DOHH2 (cell line): ENCODE results near the gene GLRX3.
"Not testable (repeated sequence)": the region's sequence is repeated elsewhere in the genome, so short reads cannot be mapped to it uniquely, and the experiment has no call there.

Source experiments
- H3F3A ChIP-seq: fragments of 200-600 bp; sonication (generic), shearing (Covaris generic); 2 replicates; pipeline ENCODE4 v1.6.0; 2016; ENCODE audit warnings: antibody characterized with exemption, mild to moderate bottlenecking; ENCODE audit not compliant: control insufficient read depth, insufficient read depth
- H3K27ac ChIP-seq: fragments of 200-600 bp; sonication (generic); 2 replicates; pipeline ENCODE4 v1.5.1; 2014; ENCODE audit warnings: low read depth, mild to moderate bottlenecking, low read length, moderate library complexity
- H3K27me3 ChIP-seq: fragments of 200-600 bp; sonication (generic); 2 replicates; pipeline ENCODE4 v1.6.1; 2014; ENCODE audit warnings: mild to moderate bottlenecking, low read length, mixed read lengths; ENCODE audit not compliant: control insufficient read depth
- H3K36me3 ChIP-seq: fragments of 200-600 bp; sonication (generic); 2 replicates; pipeline ENCODE4 v1.6.1; 2014; ENCODE audit warnings: mild to moderate bottlenecking, low read length, moderate library complexity, mixed read lengths; ENCODE audit not compliant: control insufficient read depth
- H3K4me1 ChIP-seq: fragments of 200-600 bp; sonication (generic); 2 replicates; pipeline ENCODE4 v1.6.1; 2014; ENCODE audit warnings: mild to moderate bottlenecking, low read length, mixed read lengths; ENCODE audit not compliant: control insufficient read depth
- H3K4me2 ChIP-seq: fragments of 200-600 bp; sonication (generic); 2 replicates; pipeline ENCODE4 v1.6.0; 2014; ENCODE audit warnings: mild to moderate bottlenecking, low read length, moderate library complexity
- H3K4me3 ChIP-seq: fragments of 200-600 bp; sonication (generic); 2 replicates; pipeline ENCODE4 v1.5.1; 2014; ENCODE audit warnings: mild to moderate bottlenecking, low read length, mixed read lengths
- H3K79me2 ChIP-seq: fragments of 200-600 bp; sonication (generic); 2 replicates; pipeline ENCODE4 v1.6.1; 2014; ENCODE audit warnings: mild to moderate bottlenecking, low read length, mixed read lengths; ENCODE audit not compliant: control insufficient read depth
- H3K9me2 ChIP-seq: fragments of 200-600 bp; sonication (generic); replicated peaks from 2 replicates; pipeline ENCODE4 v1.6.1; 2014; ENCODE audit warnings: mild to moderate bottlenecking, low read length, mixed read lengths; ENCODE audit not compliant: control insufficient read depth
- H3K9me3 ChIP-seq: fragments of 200-600 bp; sonication (generic); 2 replicates; pipeline ENCODE4 v1.6.1; 2014; ENCODE audit warnings: antibody characterized with exemption, low read length, mixed read lengths; ENCODE audit not compliant: control insufficient read depth, insufficient read depth
- H4K20me1 ChIP-seq: fragments of 200-600 bp; sonication (generic); 2 replicates; pipeline ENCODE4 v1.6.0; 2014; ENCODE audit warnings: low read depth, mild to moderate bottlenecking, antibody characterized with exemption, low read length, moderate library complexity; ENCODE audit not compliant: control insufficient read depth, insufficient read depth
- EZH2phosphoT487 ChIP-seq: fragments of 200-600 bp; sonication (generic); IDR thresholded peaks from 2 replicates; pipeline ENCODE4 v1.6.1; 2017; ENCODE audit warnings: borderline replicate concordance, mild to moderate bottlenecking, antibody characterized with exemption, low read length, moderate library complexity, mixed read lengths
- TF ChIP-seq, protein P1 (sequence below): fragments of 200-600 bp; sonication (generic); IDR thresholded peaks from one replicate; pipeline ENCODE4 v1.5.1; 2014; ENCODE audit warnings: antibody characterized with exemption, mild to moderate bottlenecking, low read depth, low read length; ENCODE audit not compliant: poor library complexity, severe bottlenecking

Gene GLRX3

DNA sequence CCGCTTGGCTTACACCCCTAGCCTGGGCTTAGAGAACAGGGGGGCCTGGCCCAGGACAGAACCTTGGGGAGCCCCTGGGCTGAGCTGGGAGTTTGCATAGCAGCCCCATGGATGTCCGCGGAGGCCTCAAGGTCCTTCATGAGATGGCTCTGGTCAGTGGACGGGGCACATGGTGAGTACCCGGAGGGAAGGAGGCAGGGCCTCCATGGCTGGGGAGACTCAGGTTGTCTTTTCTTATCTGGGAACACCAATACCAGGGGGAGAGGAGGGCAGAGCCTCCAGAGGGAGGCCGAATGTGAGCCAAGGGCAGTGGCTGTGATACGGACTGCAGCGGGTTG lies 64.8 kb downstream of the GLRX3 start:
- Histone ChIP-seq H3K79me2 (no peaks in the 10 kb centered on the region), H3K27me3 (no peaks in the 10 kb centered on the region), H3K4me3 (no peak overlapping the region), H3K9me3 (no peaks in the 10 kb centered on the region), H3K9me2 (no peaks in the 10 kb centered on the region), H3K36me3 (no peaks in the 10 kb centered on the region), H3K4me1 (no peaks in the 10 kb centered on the region), H3F3A (no peaks in the 10 kb centered on the region), H4K20me1 (no peaks in the 10 kb centered on the region), H3K4me2 (no peak overlapping the region), H3K27ac (no peak overlapping the region)
- no peak for TF ChIP-seq EZH2phosphoT487
- TF ChIP-seq, protein P1, sequence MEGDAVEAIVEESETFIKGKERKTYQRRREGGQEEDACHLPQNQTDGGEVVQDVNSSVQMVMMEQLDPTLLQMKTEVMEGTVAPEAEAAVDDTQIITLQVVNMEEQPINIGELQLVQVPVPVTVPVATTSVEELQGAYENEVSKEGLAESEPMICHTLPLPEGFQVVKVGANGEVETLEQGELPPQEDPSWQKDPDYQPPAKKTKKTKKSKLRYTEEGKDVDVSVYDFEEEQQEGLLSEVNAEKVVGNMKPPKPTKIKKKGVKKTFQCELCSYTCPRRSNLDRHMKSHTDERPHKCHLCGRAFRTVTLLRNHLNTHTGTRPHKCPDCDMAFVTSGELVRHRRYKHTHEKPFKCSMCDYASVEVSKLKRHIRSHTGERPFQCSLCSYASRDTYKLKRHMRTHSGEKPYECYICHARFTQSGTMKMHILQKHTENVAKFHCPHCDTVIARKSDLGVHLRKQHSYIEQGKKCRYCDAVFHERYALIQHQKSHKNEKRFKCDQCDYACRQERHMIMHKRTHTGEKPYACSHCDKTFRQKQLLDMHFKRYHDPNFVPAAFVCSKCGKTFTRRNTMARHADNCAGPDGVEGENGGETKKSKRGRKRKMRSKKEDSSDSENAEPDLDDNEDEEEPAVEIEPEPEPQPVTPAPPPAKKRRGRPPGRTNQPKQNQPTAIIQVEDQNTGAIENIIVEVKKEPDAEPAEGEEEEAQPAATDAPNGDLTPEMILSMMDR, result no peak

DNA sequence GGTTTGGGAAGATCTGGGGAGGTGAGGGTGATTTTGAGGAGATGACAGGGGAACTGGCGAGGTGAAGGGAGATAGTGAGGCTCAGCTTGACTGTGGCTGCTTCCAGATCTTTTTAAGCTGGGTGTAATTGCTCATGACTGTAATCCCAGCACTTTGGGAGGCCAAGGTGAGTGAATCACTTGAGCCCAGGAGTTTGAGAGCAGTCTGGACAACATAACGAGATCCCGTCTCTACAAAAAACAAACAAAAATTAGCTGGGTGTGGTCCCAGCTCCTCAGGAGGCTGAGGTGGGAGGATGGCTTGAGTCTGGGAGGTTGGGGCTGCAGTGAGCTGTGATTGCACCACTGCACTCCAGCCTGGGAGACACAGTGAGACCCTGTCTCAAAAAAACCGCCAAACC lies 66.0 kb downstream of the GLRX3 start:
- H3K4me2 ChIP-seq, H3K9me2 ChIP-seq, H3K27ac ChIP-seq, H3K9me3 ChIP-seq, H3K4me3 ChIP-seq, H3K4me1 ChIP-seq, H3F3A ChIP-seq, H3K79me2 ChIP-seq, H3K27me3 ChIP-seq, H3K36me3 ChIP-seq, H4K20me1 ChIP-seq: not testable (repeated sequence)

- H3K9me2 ChIP-seq, result no peaks in the 10 kb centered on the region
- H3K9me3 ChIP-seq, result no peaks in the 10 kb centered on the region
- TF ChIP-seq, protein P1, result no peak
- TF ChIP-seq EZH2phosphoT487, result no peak
- no peaks in the 10 kb centered on the region for H4K20me1 ChIP-seq
- no peak overlapping the region for H3K4me3 ChIP-seq
- no peaks in the 10 kb centered on the region for H3K27me3 ChIP-seq
- H3K79me2 ChIP-seq, result no peaks in the 10 kb centered on the region
- H3F3A ChIP-seq, result no peaks in the 10 kb centered on the region
- no peaks in the 10 kb centered on the region for H3K4me1 ChIP-seq
- H3K4me2 ChIP-seq, result no peak overlapping the region
- H3K27ac ChIP-seq, result no peak overlapping the region
- no peaks in the 10 kb centered on the region for H3K36me3 ChIP-seq
Observed at GRCh38 chr10:130202984-130203621, 66.9 kb downstream of the GLRX3 start.

DNA sequence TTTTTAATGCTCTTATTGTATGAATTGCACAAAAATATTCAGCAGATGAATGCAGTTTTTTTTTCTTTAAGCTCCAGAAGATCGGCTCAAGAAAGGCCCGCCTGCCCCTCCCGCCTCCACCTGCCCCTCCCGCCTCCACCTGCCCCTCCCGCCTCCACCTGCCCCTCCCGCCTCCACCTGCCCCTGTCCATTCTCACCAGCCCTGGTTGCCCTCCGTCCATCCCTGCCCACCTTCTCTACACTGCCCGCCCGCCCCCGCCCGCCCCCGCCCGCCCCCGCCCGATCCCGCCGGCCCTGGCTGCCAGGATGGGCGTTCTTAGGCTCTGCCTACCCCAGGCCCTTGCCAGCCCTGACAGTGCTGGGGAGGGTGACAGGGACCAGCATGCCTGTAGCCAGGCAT lies 67.4 kb downstream of the GLRX3 start:
- Histone ChIP-seq H3K27ac (no peak overlapping the region), H3K27me3 (no peaks in the 10 kb centered on the region), H3K4me2 (no peak overlapping the region), H3K9me2 (no peaks in the 10 kb centered on the region), H3K9me3 (no peaks in the 10 kb centered on the region), H3K36me3 (no peaks in the 10 kb centered on the region), H3K79me2 (no peaks in the 10 kb centered on the region), H3K4me3 (no peak overlapping the region), H3F3A (no peaks in the 10 kb centered on the region), H4K20me1 (no peaks in the 10 kb centered on the region), H3K4me1 (no peaks in the 10 kb centered on the region)
- TF ChIP-seq, protein P1, result no peak
- TF ChIP-seq EZH2phosphoT487, result no peak
